Ramos (cell line): Measurements from ENCODE around the gene GDF10.

Experiments
- in situ Hi-C: fragments of 300-500 bp; cut with MboI; formaldehyde crosslinking; loops from one replicate; pipeline ENCODE4 v1.14.3; 2022; ENCODE audit warnings: low sequenced_read_pairs; ENCODE audit not compliant: unreplicated experiment

Gene GDF10

GRCh38 chr10:47288916-47289495 is 11.0 kb upstream of the GDF10 start:
- in situ Hi-C loops, result no loop called here

GRCh38 chr10:47289921-47290320 is 10.1 kb upstream of the GDF10 start:
- in situ Hi-C loops, result no loop called here

GRCh38 chr10:47290338-47290737 is 9.7 kb upstream of the GDF10 start:
- in situ Hi-C loops, result no loop called here

GRCh38 chr10:47291682-47292081 is 8.3 kb upstream of the GDF10 start:
- in situ Hi-C loops, result no loop called here

- in situ Hi-C loops, result no loop called here
These were observed 5.9 kb upstream of the GDF10 start for GRCh38 chr10:47294057-47294456.

- in situ Hi-C loops, result no loop called here
These were observed 5.5 kb upstream of the GDF10 start for GRCh38 chr10:47294501-47294900.

- in situ Hi-C loops, result no loop called here
These were observed 4.6 kb upstream of the GDF10 start for GRCh38 chr10:47295411-47295810.

- in situ Hi-C loops, result no loop called here
These were observed 3.7 kb upstream of the GDF10 start for GRCh38 chr10:47296156-47296894.

- in situ Hi-C loops, result no loop called here
These were observed 3.1 kb upstream of the GDF10 start for GRCh38 chr10:47296941-47297340.

- in situ Hi-C loops, result no loop called here
These were observed 2.0 kb upstream of the GDF10 start for GRCh38 chr10:47297866-47298540.

GRCh38 chr10:47298715-47299114 is 1.3 kb upstream of the GDF10 start:
- in situ Hi-C loops, result no loop called here

GRCh38 chr10:47300429-47300931 is 483 bp downstream of the GDF10 start:
- in situ Hi-C loops, result no loop called here

- in situ Hi-C loops, result no loop called here
These were observed 1.8 kb downstream of the GDF10 start for GRCh38 chr10:47301833-47302232.

GRCh38 chr10:47303105-47303504 is 3.1 kb downstream of the GDF10 start:
- in situ Hi-C loops, result no loop called here

GRCh38 chr10:47303866-47304265 is 3.9 kb downstream of the GDF10 start:
- in situ Hi-C loops, result no loop called here

GRCh38 chr10:47305566-47305965 is 5.6 kb downstream of the GDF10 start:
- in situ Hi-C loops, result no loop called here

GRCh38 chr10:47306387-47307210 is 6.6 kb downstream of the GDF10 start:
- in situ Hi-C loops, result no loop called here

- in situ Hi-C loops, result no loop called here
These were observed 7.4 kb downstream of the GDF10 start for GRCh38 chr10:47307381-47307780.

- in situ Hi-C loops, result no loop called here
These were observed 8.8 kb downstream of the GDF10 start for GRCh38 chr10:47308775-47309174.

GRCh38 chr10:47309408-47310089 is 9.6 kb downstream of the GDF10 start:
- in situ Hi-C loops, result no loop called here
